ENCODE results near the gene CFDP1.

CFDP1 gene

DNA sequence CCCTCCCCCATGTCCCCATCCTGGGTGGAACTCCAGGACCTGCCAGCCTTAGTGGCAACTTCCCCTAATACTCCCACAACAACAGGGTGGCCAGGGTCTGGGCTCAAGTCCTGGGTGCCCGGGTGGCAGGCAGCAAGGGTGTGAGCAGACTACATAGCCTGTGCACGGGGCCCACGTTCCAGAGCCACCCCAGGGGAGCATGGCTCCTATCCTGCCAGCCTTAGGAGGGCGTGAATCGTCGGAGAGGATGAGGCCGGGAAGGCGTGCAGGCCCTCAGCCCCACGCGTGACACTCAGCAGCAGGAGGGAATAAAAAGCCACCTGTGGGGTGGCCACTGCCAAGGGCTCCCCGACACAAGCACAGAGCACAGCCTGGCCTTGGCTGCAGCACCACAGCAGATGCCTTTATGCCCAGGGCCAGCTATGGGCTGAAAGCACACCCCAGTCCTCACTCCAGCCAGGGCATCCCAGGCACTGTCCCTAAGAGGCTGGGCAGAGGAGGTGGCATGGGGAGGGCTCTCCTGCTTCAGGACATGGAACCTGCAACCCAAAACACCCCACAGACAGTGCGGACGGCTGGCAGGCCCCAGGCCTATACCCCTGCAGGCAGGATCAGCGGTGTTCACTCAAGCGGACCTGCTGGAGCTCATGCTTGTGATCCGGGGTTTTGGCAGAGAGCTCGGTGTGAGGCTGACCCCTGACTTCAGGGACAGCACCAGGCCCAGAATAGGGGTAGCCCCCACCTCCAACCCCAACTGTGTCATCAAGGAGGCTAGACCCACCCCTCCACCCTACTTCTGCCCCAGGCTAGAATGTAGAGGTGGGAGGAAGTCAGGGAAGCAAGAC lies 184.5 kb downstream of the CFDP1 start:
- ChIA-PET CTCF (interaction anchor here (1.1 to 1.8 kb wide), 2 partner anchors 15 kb away, joined by 3 to 11 read pairs; no protein-coding TSS in a partner anchor), POLR2A (interaction anchor here (0.5 kb wide), 1 partner anchor 152 kb away, joined by 5 read pairs; no protein-coding TSS in a partner anchor)
- Histone ChIP-seq H3K9me3 (ENCODE audit: control insufficient read depth, insufficient read depth, low read depth, low read length) (no peaks in the 10 kb centered on the region), H3K4me3 (ENCODE audit: low read depth, low read length) (no peak overlapping the region), H3K4me1 (ENCODE audit: control insufficient read depth, insufficient read depth, low read length) (peaks cover 6% of the 10 kb centered on the region), H3K36me3 (ENCODE audit: control insufficient read depth in 2 of 2, insufficient read depth in 1 of 2, low read length in 2 of 2) (peaks cover 0 to 9% of the 10 kb centered on the region in 2 experiments; a peak in 1 of 3 replicates), H3K27ac (ENCODE audit: extremely low read depth, low read depth, low read length) (no peak overlapping the region)
- TF ChIP-seq ZNF114 (tag by site-specific recombination; IDR thresholded peaks at IDR 0.05) (no peak), GLIS1 (tag by site-specific recombination; IDR thresholded peaks at IDR 0.05) (peak; percentile 53)

DNA sequence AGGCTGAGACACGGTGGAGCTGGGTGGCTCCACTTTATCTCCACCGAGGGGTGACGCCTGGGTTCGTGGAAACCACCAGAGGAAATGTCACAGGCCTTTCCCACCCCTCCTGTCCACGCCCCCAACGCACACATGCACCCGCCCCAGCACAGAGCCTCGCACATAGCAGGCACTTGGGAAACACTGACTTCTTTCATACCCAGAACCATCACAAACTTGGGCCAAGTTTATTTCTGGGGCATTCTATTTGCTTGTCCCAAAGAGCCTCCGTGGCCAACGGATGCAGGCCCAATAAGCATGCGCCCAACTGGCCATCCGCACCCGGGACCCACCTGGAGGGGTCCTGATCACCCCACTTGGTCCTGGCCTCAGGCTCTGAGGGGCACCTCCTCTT lies 185.2 kb downstream of the CFDP1 start:
- H3K4me1 ChIP-seq (ENCODE audit: control insufficient read depth, insufficient read depth, low read length), result peaks cover 6% of the 10 kb centered on the region

DNA sequence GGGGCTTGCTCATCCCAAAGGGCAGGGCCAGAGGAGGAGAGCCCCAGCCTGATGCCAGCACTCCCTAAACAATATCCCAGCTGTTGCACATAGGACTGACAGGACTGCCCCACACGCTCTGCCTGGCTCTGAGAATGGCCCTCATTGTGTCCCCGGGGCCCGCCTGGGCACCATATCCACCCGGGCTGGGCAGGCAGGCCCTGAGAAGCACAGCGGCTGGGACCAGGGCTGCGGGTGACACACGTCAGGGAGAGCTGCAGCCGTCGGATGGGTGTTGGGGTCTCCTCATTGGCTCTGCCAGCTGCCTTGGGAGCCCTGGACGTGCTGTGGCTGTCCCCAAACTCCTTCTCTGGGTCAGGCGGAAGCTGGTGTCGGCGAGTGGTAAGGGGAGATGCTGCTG lies 186.1 kb downstream of the CFDP1 start:
- ChIA-PET CTCF (interaction anchor here (0.6 to 2.4 kb wide), 3 partner anchors 29 to 155 kb away, joined by 3 to 6 read pairs (median 3); partner anchors contain the start of gene CTRB1), POLR2A (no interaction called here)
- H3K4me3 ChIP-seq (ENCODE audit: low read depth, low read length), result no peak overlapping the region
- H3K9me3 ChIP-seq (ENCODE audit: control insufficient read depth, insufficient read depth, low read depth, low read length), result no peaks in the 10 kb centered on the region
- no peak for TF ChIP-seq ZNF140 (tag by site-specific recombination; IDR thresholded peaks at IDR 0.05)
- TF ChIP-seq, protein P1, sequence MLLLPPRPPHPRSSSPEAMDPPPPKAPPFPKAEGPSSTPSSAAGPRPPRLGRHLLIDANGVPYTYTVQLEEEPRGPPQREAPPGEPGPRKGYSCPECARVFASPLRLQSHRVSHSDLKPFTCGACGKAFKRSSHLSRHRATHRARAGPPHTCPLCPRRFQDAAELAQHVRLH (tag by site-specific recombination; IDR thresholded peaks at IDR 0.05), result no peak
- no peak for TF ChIP-seq GLIS2 (tag by site-specific recombination; IDR thresholded peaks at IDR 0.05)
- no peak for TF ChIP-seq ZNF768 (tag by site-specific recombination; IDR thresholded peaks at IDR 0.05)
- no peak for TF ChIP-seq ZNF248 (tag by site-specific recombination; IDR thresholded peaks at IDR 0.05)
- TF ChIP-seq ZNF777 (tag by site-specific recombination; IDR thresholded peaks at IDR 0.05; ENCODE audit: borderline replicate concordance), result no peak
- no peak for TF ChIP-seq ZFP37 (tag by site-specific recombination; IDR thresholded peaks at IDR 0.05)
- TF ChIP-seq ZEB2 (tag by site-specific recombination; IDR thresholded peaks at IDR 0.05), result no peak
- no peak for TF ChIP-seq WT1 (tag by site-specific recombination; IDR thresholded peaks at IDR 0.05)
- TF ChIP-seq, protein P2, sequence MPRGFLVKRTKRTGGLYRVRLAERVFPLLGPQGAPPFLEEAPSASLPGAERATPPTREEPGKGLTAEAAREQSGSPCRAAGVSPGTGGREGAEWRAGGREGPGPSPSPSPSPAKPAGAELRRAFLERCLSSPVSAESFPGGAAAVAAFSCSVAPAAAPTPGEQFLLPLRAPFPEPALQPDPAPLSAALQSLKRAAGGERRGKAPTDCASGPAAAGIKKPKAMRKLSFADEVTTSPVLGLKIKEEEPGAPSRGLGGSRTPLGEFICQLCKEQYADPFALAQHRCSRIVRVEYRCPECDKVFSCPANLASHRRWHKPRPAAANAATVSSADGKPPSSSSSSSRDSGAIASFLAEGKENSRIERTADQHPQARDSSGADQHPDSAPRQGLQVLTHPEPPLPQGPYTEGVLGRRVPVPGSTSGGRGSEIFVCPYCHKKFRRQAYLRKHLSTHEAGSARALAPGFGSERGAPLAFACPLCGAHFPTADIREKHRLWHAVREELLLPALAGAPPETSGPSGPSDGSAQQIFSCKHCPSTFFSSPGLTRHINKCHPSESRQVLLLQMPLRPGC (tag by site-specific recombination; IDR thresholded peaks at IDR 0.05), result no peak
- TF ChIP-seq, protein P3, sequence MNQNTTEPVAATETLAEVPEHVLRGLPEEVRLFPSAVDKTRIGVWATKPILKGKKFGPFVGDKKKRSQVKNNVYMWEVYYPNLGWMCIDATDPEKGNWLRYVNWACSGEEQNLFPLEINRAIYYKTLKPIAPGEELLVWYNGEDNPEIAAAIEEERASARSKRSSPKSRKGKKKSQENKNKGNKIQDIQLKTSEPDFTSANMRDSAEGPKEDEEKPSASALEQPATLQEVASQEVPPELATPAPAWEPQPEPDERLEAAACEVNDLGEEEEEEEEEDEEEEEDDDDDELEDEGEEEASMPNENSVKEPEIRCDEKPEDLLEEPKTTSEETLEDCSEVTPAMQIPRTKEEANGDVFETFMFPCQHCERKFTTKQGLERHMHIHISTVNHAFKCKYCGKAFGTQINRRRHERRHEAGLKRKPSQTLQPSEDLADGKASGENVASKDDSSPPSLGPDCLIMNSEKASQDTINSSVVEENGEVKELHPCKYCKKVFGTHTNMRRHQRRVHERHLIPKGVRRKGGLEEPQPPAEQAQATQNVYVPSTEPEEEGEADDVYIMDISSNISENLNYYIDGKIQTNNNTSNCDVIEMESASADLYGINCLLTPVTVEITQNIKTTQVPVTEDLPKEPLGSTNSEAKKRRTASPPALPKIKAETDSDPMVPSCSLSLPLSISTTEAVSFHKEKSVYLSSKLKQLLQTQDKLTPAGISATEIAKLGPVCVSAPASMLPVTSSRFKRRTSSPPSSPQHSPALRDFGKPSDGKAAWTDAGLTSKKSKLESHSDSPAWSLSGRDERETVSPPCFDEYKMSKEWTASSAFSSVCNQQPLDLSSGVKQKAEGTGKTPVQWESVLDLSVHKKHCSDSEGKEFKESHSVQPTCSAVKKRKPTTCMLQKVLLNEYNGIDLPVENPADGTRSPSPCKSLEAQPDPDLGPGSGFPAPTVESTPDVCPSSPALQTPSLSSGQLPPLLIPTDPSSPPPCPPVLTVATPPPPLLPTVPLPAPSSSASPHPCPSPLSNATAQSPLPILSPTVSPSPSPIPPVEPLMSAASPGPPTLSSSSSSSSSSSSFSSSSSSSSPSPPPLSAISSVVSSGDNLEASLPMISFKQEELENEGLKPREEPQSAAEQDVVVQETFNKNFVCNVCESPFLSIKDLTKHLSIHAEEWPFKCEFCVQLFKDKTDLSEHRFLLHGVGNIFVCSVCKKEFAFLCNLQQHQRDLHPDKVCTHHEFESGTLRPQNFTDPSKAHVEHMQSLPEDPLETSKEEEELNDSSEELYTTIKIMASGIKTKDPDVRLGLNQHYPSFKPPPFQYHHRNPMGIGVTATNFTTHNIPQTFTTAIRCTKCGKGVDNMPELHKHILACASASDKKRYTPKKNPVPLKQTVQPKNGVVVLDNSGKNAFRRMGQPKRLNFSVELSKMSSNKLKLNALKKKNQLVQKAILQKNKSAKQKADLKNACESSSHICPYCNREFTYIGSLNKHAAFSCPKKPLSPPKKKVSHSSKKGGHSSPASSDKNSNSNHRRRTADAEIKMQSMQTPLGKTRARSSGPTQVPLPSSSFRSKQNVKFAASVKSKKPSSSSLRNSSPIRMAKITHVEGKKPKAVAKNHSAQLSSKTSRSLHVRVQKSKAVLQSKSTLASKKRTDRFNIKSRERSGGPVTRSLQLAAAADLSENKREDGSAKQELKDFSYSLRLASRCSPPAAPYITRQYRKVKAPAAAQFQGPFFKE (tag by site-specific recombination; IDR thresholded peaks at IDR 0.05; ENCODE audit: borderline replicate concordance), result no peak
- TF ChIP-seq, protein P4, sequence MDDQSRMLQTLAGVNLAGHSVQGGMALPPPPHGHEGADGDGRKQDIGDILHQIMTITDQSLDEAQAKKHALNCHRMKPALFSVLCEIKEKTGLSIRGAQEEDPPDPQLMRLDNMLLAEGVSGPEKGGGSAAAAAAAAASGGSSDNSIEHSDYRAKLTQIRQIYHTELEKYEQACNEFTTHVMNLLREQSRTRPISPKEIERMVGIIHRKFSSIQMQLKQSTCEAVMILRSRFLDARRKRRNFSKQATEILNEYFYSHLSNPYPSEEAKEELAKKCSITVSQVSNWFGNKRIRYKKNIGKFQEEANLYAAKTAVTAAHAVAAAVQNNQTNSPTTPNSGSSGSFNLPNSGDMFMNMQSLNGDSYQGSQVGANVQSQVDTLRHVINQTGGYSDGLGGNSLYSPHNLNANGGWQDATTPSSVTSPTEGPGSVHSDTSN (CRISPR knock-in tag; IDR thresholded peaks at IDR 0.05), result no peak
- no peak for TF ChIP-seq ZNF529 (tag by site-specific recombination; IDR thresholded peaks at IDR 0.05; ENCODE audit: insufficient replicate concordance)
- no peak for TF ChIP-seq KLF10 (tag by site-specific recombination; IDR thresholded peaks at IDR 0.05)
- no peak for TF ChIP-seq SCRT1 (tag by site-specific recombination; IDR thresholded peaks at IDR 0.05; ENCODE audit: borderline replicate concordance)
- TF ChIP-seq KLF8 (tag by site-specific recombination; IDR thresholded peaks at IDR 0.05), result no peak
- no peak for TF ChIP-seq ZNF10 (tag by site-specific recombination; IDR thresholded peaks at IDR 0.05)
- no peak for TF ChIP-seq GLIS1 (tag by site-specific recombination; IDR thresholded peaks at IDR 0.05)
- no peak for TF ChIP-seq ZNF350 (tag by site-specific recombination; IDR thresholded peaks at IDR 0.05)
- H3K4me1 ChIP-seq (ENCODE audit: control insufficient read depth, insufficient read depth, low read length), result peaks cover 6% of the 10 kb centered on the region
- H3K27ac ChIP-seq (ENCODE audit: extremely low read depth, low read depth, low read length), result no peak overlapping the region
- peaks cover 0 to 24% of the 10 kb centered on the region in 2 experiments; a peak in 1 of 3 replicates for H3K36me3 ChIP-seq (ENCODE audit: control insufficient read depth in 2 of 2, insufficient read depth in 1 of 2, low read length in 2 of 2)

More for the DNA sequence above, 185.2 kb downstream of the CFDP1 start:
- Histone ChIP-seq H3K27ac (ENCODE audit: extremely low read depth, low read depth, low read length) (no peak overlapping the region), H3K36me3 (ENCODE audit: control insufficient read depth in 2 of 2, insufficient read depth in 1 of 2, low read length in 2 of 2) (peaks cover 0 to 15% of the 10 kb centered on the region in 2 experiments; a peak in 1 of 3 replicates), H3K4me3 (ENCODE audit: low read depth, low read length) (no peak overlapping the region), H3K9me3 (ENCODE audit: control insufficient read depth, insufficient read depth, low read depth, low read length) (no peaks in the 10 kb centered on the region)
- TF ChIP-seq KLF1 (tag by site-specific recombination; IDR thresholded peaks at IDR 0.05), result peak; percentile 79
- TF ChIP-seq ZNF530 (tag by site-specific recombination; IDR thresholded peaks at IDR 0.05; ENCODE audit: low read depth), result no peak
- ChIA-PET POLR2A (interaction anchor here (0.5 kb wide), 1 partner anchor 153 kb away, joined by 5 read pairs; no protein-coding TSS in a partner anchor), CTCF (interaction anchor here (1.1 to 1.2 kb wide), 2 partner anchors 15 to 49 kb away, joined by 3 read pairs; no protein-coding TSS in a partner anchor)
